NB4 (cell line): ENCODE results near the gene RIPOR1.

ENCODE experiments used
- CTCF ChIP-seq: IDR thresholded peaks from one replicate; pipeline ENCODE4 v1.5.1; 2012; ENCODE audit warnings: low read depth, low read length
- POLR2A ChIP-seq: IDR thresholded peaks from 2 replicates; pipeline ENCODE4 v1.6.1; 2011; ENCODE audit warnings: mild to moderate bottlenecking; ENCODE audit not compliant: insufficient read length; ENCODE audit errors: extremely low read depth

DNA sequence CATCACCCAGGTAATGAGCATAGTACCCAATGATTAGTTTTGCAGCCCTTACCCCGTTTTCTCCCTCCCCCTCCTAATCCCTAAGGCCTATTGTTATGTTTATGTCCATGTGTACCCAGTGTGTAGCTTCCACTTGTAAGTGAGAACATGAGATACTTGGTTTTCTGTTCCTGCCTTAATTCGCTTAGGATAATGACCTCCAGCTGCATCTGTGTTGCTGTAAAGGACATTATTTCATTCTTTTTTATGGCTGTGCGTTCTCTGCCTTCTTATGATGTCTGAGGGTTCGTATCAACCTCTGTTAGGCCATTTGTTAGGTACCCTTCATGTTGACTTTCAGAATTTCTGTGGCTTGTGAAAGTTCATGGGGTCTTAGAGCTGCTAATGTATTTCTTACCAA is 64.7 kb downstream of the RIPOR1 start:
- TF ChIP-seq CTCF, result no peak
- TF ChIP-seq POLR2A, result no peak
